NB4 (cell line): ENCODE measurements around the gene STAM2.
"Not testable (repeated sequence)": the region's sequence is repeated elsewhere in the genome, so short reads cannot be mapped to it uniquely, and the experiment has no call there.

Experiments
- DNase-seq: peaks from one replicate; pipeline ENCODE4 v3.0.0; 2010; ENCODE audit warnings: low read depth
- H3K4me3 ChIP-seq: one replicate; pipeline ENCODE4 v1.5.1; 2011; ENCODE audit warnings: mild to moderate bottlenecking, low read depth, low read length, moderate library complexity
- MYC ChIP-seq: IDR thresholded peaks from 2 replicates; pipeline ENCODE4 v1.6.1; 2011; ENCODE audit warnings: low read depth, low read length
- POLR2A ChIP-seq: IDR thresholded peaks from 2 replicates; pipeline ENCODE4 v1.6.1; 2011; ENCODE audit warnings: mild to moderate bottlenecking; ENCODE audit not compliant: insufficient read length; ENCODE audit errors: extremely low read depth
- TF ChIP-seq, protein P1 (sequence below): IDR thresholded peaks from one replicate; pipeline ENCODE4 v1.5.1; 2012; ENCODE audit warnings: low read depth, low read length
- TF ChIP-seq, protein P2 (sequence below): IDR thresholded peaks from 2 replicates; pipeline ENCODE4 v1.6.1; 2011; ENCODE audit warnings: low read depth, low read length

STAM2 gene

DNA sequence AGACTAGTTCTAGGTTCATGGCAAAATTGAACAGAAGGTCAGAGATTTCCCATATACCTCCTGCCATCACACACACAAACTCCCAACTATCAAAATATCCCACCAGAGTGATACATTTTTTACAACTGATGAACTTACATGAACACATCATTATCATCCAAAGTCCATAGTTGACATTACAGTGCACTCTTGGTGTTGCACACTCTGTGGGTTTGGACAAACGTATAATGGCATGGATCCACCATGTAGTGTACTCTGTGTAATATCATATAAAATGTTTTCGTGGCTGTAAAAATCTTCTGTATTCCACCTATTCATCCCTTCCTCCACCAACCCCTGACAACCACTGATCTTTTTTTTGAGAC lies 25.9 kb upstream of the STAM2 start:
- DNase-seq: no peak
- TF ChIP-seq, protein P1, sequence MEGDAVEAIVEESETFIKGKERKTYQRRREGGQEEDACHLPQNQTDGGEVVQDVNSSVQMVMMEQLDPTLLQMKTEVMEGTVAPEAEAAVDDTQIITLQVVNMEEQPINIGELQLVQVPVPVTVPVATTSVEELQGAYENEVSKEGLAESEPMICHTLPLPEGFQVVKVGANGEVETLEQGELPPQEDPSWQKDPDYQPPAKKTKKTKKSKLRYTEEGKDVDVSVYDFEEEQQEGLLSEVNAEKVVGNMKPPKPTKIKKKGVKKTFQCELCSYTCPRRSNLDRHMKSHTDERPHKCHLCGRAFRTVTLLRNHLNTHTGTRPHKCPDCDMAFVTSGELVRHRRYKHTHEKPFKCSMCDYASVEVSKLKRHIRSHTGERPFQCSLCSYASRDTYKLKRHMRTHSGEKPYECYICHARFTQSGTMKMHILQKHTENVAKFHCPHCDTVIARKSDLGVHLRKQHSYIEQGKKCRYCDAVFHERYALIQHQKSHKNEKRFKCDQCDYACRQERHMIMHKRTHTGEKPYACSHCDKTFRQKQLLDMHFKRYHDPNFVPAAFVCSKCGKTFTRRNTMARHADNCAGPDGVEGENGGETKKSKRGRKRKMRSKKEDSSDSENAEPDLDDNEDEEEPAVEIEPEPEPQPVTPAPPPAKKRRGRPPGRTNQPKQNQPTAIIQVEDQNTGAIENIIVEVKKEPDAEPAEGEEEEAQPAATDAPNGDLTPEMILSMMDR: no peak
- TF ChIP-seq MYC (no peak), POLR2A (no peak)
- TF ChIP-seq, protein P2, sequence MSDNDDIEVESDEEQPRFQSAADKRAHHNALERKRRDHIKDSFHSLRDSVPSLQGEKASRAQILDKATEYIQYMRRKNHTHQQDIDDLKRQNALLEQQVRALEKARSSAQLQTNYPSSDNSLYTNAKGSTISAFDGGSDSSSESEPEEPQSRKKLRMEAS: no peak
- H3K4me3 ChIP-seq: no peak overlapping the region

DNA sequence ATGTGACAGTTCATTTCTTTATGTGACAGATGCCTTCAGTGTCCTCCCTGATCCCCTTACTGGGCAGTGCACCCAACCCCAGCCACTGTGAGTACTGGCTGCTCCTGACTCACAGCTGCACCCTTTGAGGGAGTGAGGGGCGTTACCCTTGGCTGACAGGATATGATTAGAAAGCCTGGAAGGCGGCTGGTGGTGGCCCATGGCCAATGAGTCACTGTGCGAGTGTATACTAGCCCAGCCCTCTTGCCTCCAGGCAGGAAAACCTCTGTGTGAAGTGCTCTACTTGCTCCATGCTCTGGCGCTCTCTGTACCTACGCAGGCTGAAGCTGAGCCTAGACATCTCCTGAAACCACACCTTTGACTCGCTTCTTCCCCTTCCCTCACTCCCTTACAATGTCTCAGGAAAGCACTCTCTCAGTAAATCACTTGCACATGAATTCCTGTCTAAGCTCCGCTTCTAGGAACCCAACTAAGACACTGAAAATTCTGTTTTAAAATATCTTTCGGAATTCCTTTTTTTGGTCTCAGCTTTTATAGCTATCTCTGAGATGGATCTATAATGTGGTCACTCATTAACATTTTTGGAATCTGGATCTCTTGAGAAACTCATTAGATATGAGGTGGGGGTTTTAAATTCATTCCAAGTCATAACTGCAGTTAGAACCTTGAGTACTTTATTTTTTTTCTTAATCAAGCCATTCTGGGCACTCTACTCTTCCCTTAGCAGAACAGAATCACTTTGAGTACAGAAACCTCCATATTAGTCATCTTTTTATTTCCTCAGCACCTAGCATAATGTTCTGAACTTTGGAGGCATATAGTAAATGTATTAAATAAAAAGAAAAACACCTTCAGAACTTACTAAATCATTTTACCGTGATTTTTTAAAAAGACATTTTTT lies 25.3 kb upstream of the STAM2 start:
- DNase-seq: peak; percentile 79
- H3K4me3 ChIP-seq: no peak overlapping the region
- TF ChIP-seq MYC: no peak
- no peak for TF ChIP-seq POLR2A
- TF ChIP-seq, protein P2: no peak
- TF ChIP-seq, protein P1: no peak

DNA sequence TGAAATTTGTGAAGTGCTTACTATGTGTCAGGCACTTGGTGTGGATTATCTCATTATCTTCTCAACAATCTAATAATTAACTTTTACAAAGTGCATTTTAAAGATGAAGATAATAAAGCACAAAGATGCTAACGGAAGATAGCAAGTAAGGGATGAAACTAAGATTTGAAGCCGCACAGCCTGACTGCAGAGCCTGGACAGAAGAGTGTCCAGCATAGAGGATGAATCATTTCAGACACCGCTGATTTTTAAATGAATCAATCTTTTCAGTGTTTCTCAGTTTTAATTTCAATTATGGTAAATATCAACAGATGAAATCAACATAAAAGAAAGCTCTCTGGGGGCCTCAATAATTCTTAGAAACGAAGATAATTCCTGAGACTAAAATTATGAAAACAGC lies 24.5 kb upstream of the STAM2 start:
- H3K4me3 ChIP-seq: no peak overlapping the region
- DNase-seq: no peak
- no peak for TF ChIP-seq MYC
- TF ChIP-seq, protein P1: no peak
- TF ChIP-seq, protein P2: no peak
- no peak for TF ChIP-seq POLR2A

DNA sequence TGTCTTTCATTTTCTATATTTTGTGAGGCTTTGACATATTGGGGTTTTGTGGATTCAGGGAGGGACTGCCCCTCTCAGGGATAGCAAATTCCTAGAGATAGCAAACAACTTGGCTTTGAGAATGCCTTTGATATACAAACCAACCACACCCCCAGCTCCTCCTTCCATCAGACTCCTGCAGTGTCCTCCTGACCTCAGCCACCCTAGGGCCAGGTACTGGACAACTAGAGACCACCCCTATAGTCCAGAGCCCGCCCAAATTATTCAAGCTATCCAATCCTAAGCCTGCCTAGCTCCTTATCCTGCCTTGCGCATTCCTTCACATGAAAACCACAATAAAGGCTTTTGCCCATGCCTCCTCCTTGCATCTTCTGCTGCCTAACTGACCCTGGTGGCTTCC lies 22.9 kb upstream of the STAM2 start:
- TF ChIP-seq, protein P1: no peak
- no peak for TF ChIP-seq MYC
- no peak for TF ChIP-seq POLR2A
- TF ChIP-seq, protein P2: no peak
- H3K4me3 ChIP-seq: no peak overlapping the region
- DNase-seq: no peak

DNA sequence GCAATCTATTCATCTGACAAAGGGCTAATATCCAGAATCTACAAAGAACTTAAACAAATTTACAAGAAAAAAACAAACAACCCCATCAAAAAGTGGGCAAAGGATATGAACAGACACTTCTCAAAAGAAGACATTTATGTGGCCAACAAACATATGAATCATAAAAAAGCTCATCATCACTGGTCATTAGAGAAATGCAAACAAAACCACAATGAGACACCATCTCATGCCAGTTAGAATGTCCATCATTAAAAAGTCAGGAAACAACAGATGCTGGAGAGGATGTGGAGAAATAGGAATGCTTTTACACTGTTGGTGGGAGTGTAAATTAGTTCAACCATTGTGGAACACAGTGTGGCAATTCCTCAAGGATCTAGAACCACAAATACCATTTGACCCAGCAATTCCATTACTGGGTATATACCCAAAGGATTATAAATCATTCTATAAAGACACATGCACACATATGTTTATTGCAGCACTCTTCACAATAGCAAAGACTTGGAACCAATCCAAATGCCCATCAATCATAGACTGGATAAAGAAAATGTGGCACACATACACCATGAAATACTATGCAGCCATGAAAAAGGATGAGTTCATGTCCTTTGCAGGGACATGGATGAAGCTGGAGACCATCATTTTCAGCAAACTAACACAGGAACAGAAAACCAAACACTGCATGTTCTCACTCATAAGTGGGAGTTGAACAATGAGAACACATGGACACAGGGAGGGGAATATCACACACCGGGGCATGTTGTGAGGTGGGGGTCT lies 22.1 kb upstream of the STAM2 start:
- not testable (repeated sequence) for H3K4me3 ChIP-seq, DNase-seq
